Type B pancreatic cell (in vitro differentiated cells): ENCODE results near the gene RICTOR. TPM values are rescaled to one million over a fixed set of nuclear protein-coding genes. Genes with fewer than 3 reads are reported as not detected.

Source experiments
- DNase-seq: peaks from one replicate; pipeline ENCODE4 v3.0.0; 2021; ENCODE audit warnings: mixed read lengths; ENCODE audit not compliant: unreplicated experiment; ENCODE audit errors: extremely low spot score
- H3K27ac Mint-ChIP-seq: 2 replicates; pipeline ENCODE4 v1.8.0; 2021; ENCODE audit warnings: mild to moderate bottlenecking, mixed read lengths
- H3K27me3 Mint-ChIP-seq: 2 replicates; pipeline ENCODE4 v1.8.0; 2021; ENCODE audit warnings: mixed read lengths
- H3K36me3 Mint-ChIP-seq: 2 replicates; pipeline ENCODE4 v1.8.0; 2021; ENCODE audit warnings: mixed read lengths
- H3K4me1 Mint-ChIP-seq: one replicate; pipeline ENCODE4 v1.8.0; 2021; ENCODE audit warnings: mixed read lengths; ENCODE audit not compliant: unreplicated experiment
- H3K4me3 Mint-ChIP-seq: 2 replicates; pipeline ENCODE4 v1.8.0; 2021; ENCODE audit warnings: mild to moderate bottlenecking, mixed read lengths
- H3K9me3 Mint-ChIP-seq: 2 replicates; pipeline ENCODE4 v1.8.0; 2021; ENCODE audit warnings: mixed read lengths
- total RNA-seq: library from RNA; stranded (reverse); gene quantifications from 2 replicates; pipeline ENCODE4 v1.2.1, GENCODE V29; 2021; ENCODE audit warnings: low replicate concordance
- TF ChIP-seq, protein P1 (sequence below): fragments of 200-600 bp; sonication (generic); conservative IDR thresholded peaks from 2 replicates; pipeline ENCODE4 v1.5.0; 2021; ENCODE audit warnings: antibody characterized with exemption, mild to moderate bottlenecking

Gene RICTOR
- total RNA-seq, 1 donor from 2014 or later = 31.8 TPM

GRCh38 chr5:38961691-38962090, 112.5 kb downstream of the RICTOR start:
- H3K36me3 Mint-ChIP-seq = peaks cover 14% of the 10 kb centered on the region
- no peaks in the 10 kb centered on the region for H3K27me3 Mint-ChIP-seq
- H3K9me3 Mint-ChIP-seq = no peaks in the 10 kb centered on the region

DNA sequence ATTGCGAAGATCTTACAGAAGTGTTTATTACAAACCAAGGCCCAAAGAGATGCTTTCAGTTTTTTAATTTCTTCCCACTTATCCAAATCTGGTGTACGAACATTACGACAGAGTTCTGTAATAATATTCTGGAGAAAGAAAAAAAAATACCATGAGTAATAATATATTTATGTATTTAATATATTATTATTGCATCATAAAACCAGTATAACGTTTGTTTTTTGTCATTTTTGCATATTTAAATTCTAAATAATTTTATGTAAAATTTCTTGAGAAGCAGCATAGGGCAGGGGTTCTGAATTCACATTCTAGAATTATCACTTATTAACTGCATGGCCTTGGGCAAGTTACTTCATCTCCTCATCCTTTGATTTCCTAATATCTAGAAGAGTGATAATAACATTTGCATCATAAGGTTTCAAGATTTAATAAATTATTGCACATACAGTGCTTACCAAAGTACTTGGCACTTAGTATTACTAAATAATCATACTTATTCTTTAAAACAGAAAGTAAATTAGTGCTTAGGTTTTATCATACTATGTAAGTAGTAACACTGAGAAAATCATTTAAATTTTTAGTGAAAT, 120.7 kb downstream of the RICTOR start:
- H3K27ac Mint-ChIP-seq = no peak overlapping the region

More at GRCh38 chr5:38961691-38962090, 112.5 kb downstream of the RICTOR start:
- H3K4me1 Mint-ChIP-seq = no peaks in the 10 kb centered on the region
- DNase-seq = no peak
- H3K27ac Mint-ChIP-seq = no peak overlapping the region
- TF ChIP-seq, protein P1, sequence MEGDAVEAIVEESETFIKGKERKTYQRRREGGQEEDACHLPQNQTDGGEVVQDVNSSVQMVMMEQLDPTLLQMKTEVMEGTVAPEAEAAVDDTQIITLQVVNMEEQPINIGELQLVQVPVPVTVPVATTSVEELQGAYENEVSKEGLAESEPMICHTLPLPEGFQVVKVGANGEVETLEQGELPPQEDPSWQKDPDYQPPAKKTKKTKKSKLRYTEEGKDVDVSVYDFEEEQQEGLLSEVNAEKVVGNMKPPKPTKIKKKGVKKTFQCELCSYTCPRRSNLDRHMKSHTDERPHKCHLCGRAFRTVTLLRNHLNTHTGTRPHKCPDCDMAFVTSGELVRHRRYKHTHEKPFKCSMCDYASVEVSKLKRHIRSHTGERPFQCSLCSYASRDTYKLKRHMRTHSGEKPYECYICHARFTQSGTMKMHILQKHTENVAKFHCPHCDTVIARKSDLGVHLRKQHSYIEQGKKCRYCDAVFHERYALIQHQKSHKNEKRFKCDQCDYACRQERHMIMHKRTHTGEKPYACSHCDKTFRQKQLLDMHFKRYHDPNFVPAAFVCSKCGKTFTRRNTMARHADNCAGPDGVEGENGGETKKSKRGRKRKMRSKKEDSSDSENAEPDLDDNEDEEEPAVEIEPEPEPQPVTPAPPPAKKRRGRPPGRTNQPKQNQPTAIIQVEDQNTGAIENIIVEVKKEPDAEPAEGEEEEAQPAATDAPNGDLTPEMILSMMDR = no peak
- H3K4me3 Mint-ChIP-seq = no peak overlapping the region

GRCh38 chr5:38948501-38948900, 125.7 kb downstream of the RICTOR start:
- Mint-ChIP-seq H3K4me3 (no peak overlapping the region), H3K36me3 (peaks cover 15% of the 10 kb centered on the region), H3K4me1 (no peaks in the 10 kb centered on the region), H3K27ac (no peak overlapping the region), H3K9me3 (no peaks in the 10 kb centered on the region), H3K27me3 (no peaks in the 10 kb centered on the region)
- no peak for DNase-seq
- TF ChIP-seq, protein P1 = no peak

More for the DNA sequence above, 120.7 kb downstream of the RICTOR start:
- H3K4me1 Mint-ChIP-seq = no peaks in the 10 kb centered on the region
- TF ChIP-seq, protein P1 = no peak
- no peaks in the 10 kb centered on the region for H3K9me3 Mint-ChIP-seq
- H3K27me3 Mint-ChIP-seq = no peaks in the 10 kb centered on the region
- no peak for DNase-seq
- no peak overlapping the region for H3K4me3 Mint-ChIP-seq
- peaks cover 32% of the 10 kb centered on the region for H3K36me3 Mint-ChIP-seq

DNA sequence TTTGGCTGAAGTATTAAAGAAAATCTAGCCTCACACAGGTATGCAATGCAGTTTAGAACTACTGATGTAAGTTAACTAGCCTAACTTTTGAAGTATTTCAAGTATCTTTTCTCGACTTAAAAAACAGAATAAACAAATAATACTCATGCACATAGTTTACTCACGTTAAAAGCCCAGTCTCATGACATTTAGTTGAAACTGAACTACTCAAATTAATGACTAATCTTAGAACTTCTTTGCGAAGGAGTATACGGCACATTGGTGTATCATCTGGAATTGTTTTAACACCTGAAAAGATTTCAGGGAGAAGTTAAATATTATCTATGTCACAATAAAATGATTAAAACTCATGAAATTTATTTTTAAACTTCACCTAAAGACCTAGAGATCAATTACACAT, 129.9 kb downstream of the RICTOR start:
- Mint-ChIP-seq H3K27ac (no peak overlapping the region), H3K4me3 (no peak overlapping the region), H3K36me3 (peaks cover 12% of the 10 kb centered on the region), H3K27me3 (no peaks in the 10 kb centered on the region), H3K4me1 (no peaks in the 10 kb centered on the region), H3K9me3 (no peaks in the 10 kb centered on the region)
- TF ChIP-seq, protein P1 = no peak
- DNase-seq = no peak

- no peak overlapping the region for H3K4me3 Mint-ChIP-seq
- H3K4me1 Mint-ChIP-seq = no peaks in the 10 kb centered on the region
- no peak for DNase-seq
- H3K36me3 Mint-ChIP-seq = peaks cover 11% of the 10 kb centered on the region
- H3K27ac Mint-ChIP-seq = no peak overlapping the region
- H3K9me3 Mint-ChIP-seq = no peaks in the 10 kb centered on the region
- H3K27me3 Mint-ChIP-seq = no peaks in the 10 kb centered on the region
- TF ChIP-seq, protein P1 = no peak
These were observed 132.3 kb downstream of the RICTOR start for GRCh38 chr5:38941912-38942311.
